IMR-90 (cell line): ENCODE results near the gene TRAF3. TPM values are rescaled to one million over a fixed set of nuclear protein-coding genes. Genes with fewer than 3 reads are reported as not detected.
A peak's percentile ranks its signal among the peaks of the same experiment; 100 is the strongest.

ENCODE experiments used
- ATAC-seq: fragments of 200-7000 bp; cut with Tn5 transposase; 2 replicates; pipeline ENCODE4 v1.9.1; 2020; ENCODE audit warnings: low read depth, mild to moderate bottlenecking, moderate library complexity
- Bru-seq: library from RNA; stranded (reverse); fragments of 400-500 nt; gene quantifications from one replicate; lab custom pipeline; 2021; lab: Mats Ljungman, UMichigan
- BruChase-seq, 2 experiments: library from RNA; stranded (reverse); fragments of 400-500 nt; gene quantifications; one replicate each; lab custom pipeline; 2021; lab: Mats Ljungman, UMichigan
- BruUV-seq: library from RNA; stranded (reverse); fragments of 400-500 nt; replicated peaks from 2 replicates; lab custom pipeline; 2021; lab: Mats Ljungman, UMichigan
- CTCF ChIA-PET: fragments of 300-600 bp; formaldehyde crosslinking; extraction: SDS; loops from one replicate; lab custom pipeline; 2021; ENCODE audit warnings: antibody characterized with exemption; lab: Yijun Ruan, JAX
- POLR2A ChIA-PET: fragments of 300-600 bp; sonication (Branson Sonifier 250); formaldehyde crosslinking; loops from one replicate; lab custom pipeline; 2022; ENCODE audit warnings: antibody characterized with exemption; ENCODE audit not compliant: unreplicated experiment; lab: Charles Lee
- DNase-seq: peaks from one replicate; pipeline ENCODE4 v3.0.0; 2013
- H2AFZ ChIP-seq: replicated peaks from 2 replicates; pipeline ENCODE3; 2013; ENCODE audit warnings: low read length, mild to moderate bottlenecking; ENCODE audit not compliant: poor library complexity
- H2AK5ac ChIP-seq: 2 replicates; pipeline ENCODE4 v1.6.1; 2013; ENCODE audit warnings: low read depth, low read length, inconsistent platforms
- H2AK9ac ChIP-seq: replicated peaks from 2 replicates; pipeline ENCODE3; 2013; ENCODE audit warnings: mild to moderate bottlenecking, low read depth, low read length, moderate library complexity; ENCODE audit not compliant: poor library complexity
- H2BK120ac ChIP-seq: 2 replicates; pipeline ENCODE4 v1.6.1; 2013; ENCODE audit warnings: low read depth, low read length, inconsistent platforms
- H2BK15ac ChIP-seq: 3 replicates; pipeline ENCODE4 v1.6.1; 2013; ENCODE audit warnings: low read depth, low read length, inconsistent platforms
- H2BK20ac ChIP-seq: 2 replicates; pipeline ENCODE4 v1.6.1; 2013; ENCODE audit warnings: low read depth, mild to moderate bottlenecking, inconsistent platforms, low read length, moderate library complexity
- H2BK5ac ChIP-seq: 2 replicates; pipeline ENCODE4 v1.6.1; 2013; ENCODE audit warnings: mild to moderate bottlenecking, low read depth, low read length, inconsistent platforms; ENCODE audit not compliant: poor library complexity, severe bottlenecking
- H3K14ac ChIP-seq: replicated peaks from 2 replicates; pipeline ENCODE4 v1.6.1; 2013; ENCODE audit warnings: low read depth, low read length, inconsistent platforms
- H3K18ac ChIP-seq: 2 replicates; pipeline ENCODE4 v1.6.1; 2013; ENCODE audit warnings: low read depth, low read length, control low read depth
- H3K23ac ChIP-seq: 2 replicates; pipeline ENCODE4 v1.6.1; 2013; ENCODE audit warnings: low read depth, low read length, inconsistent platforms
- H3K27ac ChIP-seq: 2 replicates; pipeline ENCODE4 v1.5.1; 2013; ENCODE audit warnings: mild to moderate bottlenecking, control low read depth, low read length; ENCODE audit not compliant: insufficient read depth
- H3K27me3 ChIP-seq: 2 replicates; pipeline ENCODE4 v1.6.1; 2013; ENCODE audit warnings: low read length; ENCODE audit not compliant: control insufficient read depth, insufficient read depth
- H3K36me3 ChIP-seq: 2 replicates; pipeline ENCODE4 v1.6.1; 2013; ENCODE audit warnings: low read length, mixed read lengths; ENCODE audit not compliant: control insufficient read depth, insufficient read depth
- H3K4ac ChIP-seq: 2 replicates; pipeline ENCODE4 v1.6.1; 2013; ENCODE audit warnings: low read depth, low read length, inconsistent platforms
- H3K4me1 ChIP-seq: 2 replicates; pipeline ENCODE4 v1.6.1; 2013; ENCODE audit warnings: low read length, mixed read lengths; ENCODE audit not compliant: control insufficient read depth, insufficient read depth
- H3K4me2 ChIP-seq: 2 replicates; pipeline ENCODE4 v1.6.1; 2013; ENCODE audit warnings: low read depth, mild to moderate bottlenecking, control low read depth, low read length, moderate library complexity
- H3K4me3 ChIP-seq: 2 replicates; pipeline ENCODE4 v1.5.1; 2013; ENCODE audit warnings: low read depth, mild to moderate bottlenecking, control low read depth, low read length, moderate library complexity; ENCODE audit not compliant: insufficient read depth
- H3K56ac ChIP-seq: 2 replicates; pipeline ENCODE4 v1.6.1; 2013; ENCODE audit warnings: low read length, inconsistent platforms; ENCODE audit not compliant: insufficient read depth; ENCODE audit errors: extremely low read depth
- H3K79me1 ChIP-seq, 2 experiments: 2 replicates each; pipeline ENCODE4 v1.6.1; 2013; ENCODE audit warnings: low read length in 2 of 2, inconsistent platforms in 1 of 2, low read depth in 1 of 2
- H3K9ac ChIP-seq: 2 replicates; pipeline ENCODE4 v1.6.1; 2013; ENCODE audit warnings: low read depth, low read length, control low read depth
- H3K9me1 ChIP-seq: 2 replicates; pipeline ENCODE4 v1.6.1; 2013; ENCODE audit warnings: low read length, inconsistent platforms; ENCODE audit not compliant: insufficient read depth
- H3K9me3 ChIP-seq: 2 replicates; pipeline ENCODE4 v1.6.1; 2013; ENCODE audit warnings: low read length; ENCODE audit not compliant: control insufficient read depth, insufficient read depth
- H4K20me1 ChIP-seq: 2 replicates; pipeline ENCODE4 v1.6.1; 2013; ENCODE audit warnings: low read length, inconsistent platforms; ENCODE audit not compliant: insufficient read depth
- H4K5ac ChIP-seq: 2 replicates; pipeline ENCODE4 v1.6.1; 2013; ENCODE audit warnings: mild to moderate bottlenecking, low read depth, low read length, control low read depth
- H4K8ac ChIP-seq, 2 experiments: 2 replicates each; pipeline ENCODE4 v1.6.1; 2013; ENCODE audit warnings: low read depth in 2 of 2, low read length in 2 of 2, control low read depth in 1 of 2, inconsistent platforms in 1 of 2
- H4K91ac ChIP-seq: 2 replicates; pipeline ENCODE4 v1.6.1; 2013; ENCODE audit warnings: low read depth, low read length, inconsistent platforms; ENCODE audit not compliant: insufficient read depth
- BHLHE40 ChIP-seq: fragments of 150-350 bp; IDR thresholded peaks from 2 replicates; pipeline ENCODE4 v1.6.1; 2016; ENCODE audit warnings: mild to moderate bottlenecking, low read depth, low read length
- CTCF ChIP-seq: conservative IDR thresholded peaks from 2 replicates; pipeline ENCODE4 v1.5.1; 2012; ENCODE audit warnings: mild to moderate bottlenecking, low read depth, low read length, improper control_type of control experiment
- MAZ ChIP-seq: IDR thresholded peaks from 2 replicates; pipeline ENCODE4 v1.6.1; 2012; ENCODE audit warnings: low read depth, mild to moderate bottlenecking, low read length, improper control_type of control experiment, moderate library complexity, borderline replicate concordance
- MXI1 ChIP-seq: IDR thresholded peaks from 2 replicates; pipeline ENCODE4 v1.6.1; 2012; ENCODE audit warnings: low read depth, mild to moderate bottlenecking, low read length, moderate library complexity, borderline replicate concordance
- POLR2A ChIP-seq: IDR thresholded peaks from 2 replicates; pipeline ENCODE4 v1.6.1; 2012; ENCODE audit warnings: mild to moderate bottlenecking, low read depth, low read length
- WGBS, 2 experiments: methylation state at CpG; one replicate each; pipeline versions ENCODE4 v1.1.5 to v1.1.7; 2013; ENCODE audit warnings: missing lambda C conversion rate in 2 of 2; ENCODE audit not compliant: insufficient read length in 1 of 2; ENCODE audit errors: extremely low coverage in 2 of 2; 5-methylcytosine and 5-hydroxymethylcytosine counted together
- dilution Hi-C: fragments of 300-500 bp; cut with HindIII; formaldehyde crosslinking; loops from one replicate; pipeline ENCODE4 v1.14.3; 2018; ENCODE audit warnings: low sequenced_read_pairs; ENCODE audit not compliant: unreplicated experiment
- in situ Hi-C: fragments of 300-500 bp; cut with MboI; formaldehyde crosslinking; loops from 3 replicates; pipeline ENCODE4 v1.14.3; 2019; ENCODE audit warnings: low sequenced_read_pairs, inconsistent platforms, mixed read lengths
- intact Hi-C: fragments of 100-400 bp; cut with micrococcal nuclease; formaldehyde crosslinking; loops from 2 replicates; pipeline ENCODE4 v1.10.0; 2022
- long read RNA-seq: library from polyadenylated mRNA; unstranded; transcript quantifications from one replicate; pipeline ENCODE4 v2.0.0, GENCODE V29; 2021; ENCODE audit not compliant: unreplicated experiment
- polyA plus RNA-seq, 3 experiments: library from polyadenylated mRNA; depleted of rRNA; stranded (reverse); fragments of >200 nt; gene quantifications; 2 replicates each; pipeline ENCODE4 v1.2.3, GENCODE V29; 2012; ENCODE audit warnings: low replicate concordance in 1 of 3
- total RNA-seq: library from RNA; depleted of rRNA; stranded (reverse); fragments of >200 nt; gene quantifications from 2 replicates; pipeline ENCODE4 v1.2.3, GENCODE V29; 2012; rRNA removed

The TRAF3 gene
- total RNA-seq: 25.3 and 25.6 TPM in 2 replicates
- 21.2 TPM in 2 replicates for polyA plus RNA-seq (2012; rRNA removed)
- 10.5 and 14.4 TPM in 2 replicates for polyA plus RNA-seq (2012; cell fraction: cytosol; rRNA removed)
- 29.8 and 31.8 TPM in 2 replicates for polyA plus RNA-seq (2012; cell fraction: nucleus; rRNA removed; ENCODE audit: low replicate concordance)
- percentile 78 among the genes with signal in this experiment for Bru-seq, nascent RNA
- percentile 79 among the genes with signal in this experiment for BruChase-seq, experiment 1, labeled RNA remaining after a 6-hour chase
- BruChase-seq, experiment 2, labeled RNA remaining after a 2-hour chase: percentile 80 among the genes with signal in this experiment
- long read RNA-seq, full-length matches to known transcripts: 11 of 23 reads
- long read RNA-seq, partial matches to known transcripts: 0 of 23 reads
- long read RNA-seq, other reads (novel, unspliced or antisense): 12 of 23 reads

GRCh38 chr14:102776761-102777710 lies at the start of gene TRAF3:
Gene TRAF3, plus strand, starts transcription at chr14:102777449. Its CDS starts 92,753 bp downstream, at chr14:102870202.
- ATAC-seq (peak; percentile 78), DNase-seq (peak; percentile 77)
- Histone ChIP-seq H3K9me1 (peaks cover 24% of the 10 kb centered on the region), H3K4me1 (peaks cover 14% of the 10 kb centered on the region), H4K91ac (peak within 1 kb of the TSS; percentile 80; the same call in 1 of the 2 replicates), H3K4ac (peak within 1 kb of the TSS; percentile 83), H4K20me1 (peaks cover 32% of the 10 kb centered on the region), H2AFZ (peak within 1 kb of the TSS; percentile 91), H3K36me3 (no peaks in the 10 kb centered on the region), H3K4me3 (peak within 1 kb of the TSS; percentile 75), H4K8ac (peak within 1 kb of the TSS; percentile 78 to 95), H3K4me2 (peak within 1 kb of the TSS; percentile 99), H3K56ac (peak within 1 kb of the TSS; percentile 73), H3K27ac (peak within 1 kb of the TSS; percentile 62), H3K14ac (peak within 1 kb of the TSS; percentile 89), H3K79me1 (peaks cover 24 to 38% of the 10 kb centered on the region in 2 experiments), H4K5ac (peak within 1 kb of the TSS; percentile 84), H2AK9ac (peak within 1 kb of the TSS; percentile 92), H3K18ac (peak within 1 kb of the TSS; percentile 58), H3K27me3 (no peaks in the 10 kb centered on the region), H3K9ac (peak within 1 kb of the TSS; percentile 76), H2BK15ac (peak within 1 kb of the TSS; percentile 48; the same call in 2 of the 3 replicates), H2AK5ac (peak within 1 kb of the TSS; percentile 100), H3K9me3 (no peaks in the 10 kb centered on the region), H2BK5ac (peak within 1 kb of the TSS; percentile 83), H2BK20ac (peak within 1 kb of the TSS; percentile 27; the same call in 1 of the 2 replicates), H3K23ac (peak within 1 kb of the TSS; percentile 96), H2BK120ac (peak within 1 kb of the TSS; percentile 78)
- ChIA-PET CTCF (no interaction called here), POLR2A (no interaction called here)
- no TSS peak for BruUV-seq
- 24% methylated on average over 44 of the region's 163 CpGs; no CpG with 5 or more reads in 1 of the 2 experiments for WGBS, 2 experiments
- in situ Hi-C loops (loop anchor here (10.0 kb wide), 1 partner anchor 138 kb away; no protein-coding TSS in a partner anchor), intact Hi-C loops (loop anchor here (10.0 kb wide), 1 partner anchor 182 kb away; the partner anchor contains the start of gene RCOR1), dilution Hi-C loops (no loop called here)
- peak; percentile 33; the same call in 1 of the 2 replicates for TF ChIP-seq BHLHE40
- TF ChIP-seq CTCF: no peak
- TF ChIP-seq POLR2A: peak; percentile 79
- TF ChIP-seq MXI1: peak; percentile 71; the same call in 1 of the 2 replicates
- peak; percentile 20; the same call in 1 of the 2 replicates for TF ChIP-seq MAZ
